Measurements from ENCODE around the gene APOM. TPM values are rescaled to one million over a fixed set of nuclear protein-coding genes. Genes with fewer than 3 reads are reported as not detected.

Gene APOM
- total RNA-seq, 1 donor from 2014 or later, result 2.4 TPM

DNA sequence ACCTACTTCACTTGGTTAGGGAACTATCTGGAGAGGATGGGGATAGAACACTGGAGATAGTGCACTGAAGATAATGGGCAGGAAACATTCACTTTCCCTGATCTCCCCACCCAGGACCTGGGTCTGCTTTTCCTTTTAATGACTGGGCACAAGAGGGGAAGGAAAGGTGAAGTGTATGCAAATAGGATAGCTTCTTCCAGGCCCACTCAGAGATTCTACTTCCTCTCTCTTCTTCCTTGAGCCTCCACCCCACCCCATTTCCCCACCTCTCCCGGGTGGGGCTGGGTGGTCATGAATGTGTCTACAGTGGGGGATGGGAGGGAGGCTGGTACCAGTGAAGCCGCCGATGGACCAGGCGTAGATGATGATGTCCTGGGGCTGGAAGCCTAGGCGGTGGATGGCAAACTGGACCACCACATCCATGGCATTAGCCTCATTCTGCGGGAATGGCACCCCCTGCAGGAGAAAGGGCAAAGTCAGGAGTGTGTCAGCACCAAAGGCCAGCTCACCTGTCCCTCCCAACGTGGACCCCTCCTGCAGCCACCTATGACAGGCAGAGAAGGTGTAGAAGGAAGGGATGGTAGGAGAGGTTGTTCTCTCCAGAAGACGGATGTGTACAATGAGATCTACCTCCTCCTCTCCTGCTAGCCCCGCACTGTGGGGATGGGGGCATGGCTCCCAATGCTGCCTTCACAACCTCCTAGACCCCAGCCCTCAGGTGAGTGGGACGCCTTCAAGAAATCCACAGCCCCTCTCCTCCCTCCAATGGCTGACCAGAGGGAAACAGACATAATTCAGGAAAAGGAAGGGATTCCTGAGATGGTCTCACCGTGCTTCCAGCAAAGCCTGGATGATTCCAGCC lies 33.8 kb downstream of the APOM start:
- Histone ChIP-seq H3K4me1 (no peaks in the 10 kb centered on the region), H3K9me3 (replicated peaks) (no peaks in the 10 kb centered on the region), H3K27me3 (ENCODE audit: low read depth) (no peaks in the 10 kb centered on the region), H3K4me3 (no peak overlapping the region), H3K36me3 (peaks cover 92% of the 10 kb centered on the region), H3K27ac (replicated peaks) (no peak overlapping the region)
- intact Hi-C loops (cut with micrococcal nuclease), result no loop called here
- TF ChIP-seq, protein P1, sequence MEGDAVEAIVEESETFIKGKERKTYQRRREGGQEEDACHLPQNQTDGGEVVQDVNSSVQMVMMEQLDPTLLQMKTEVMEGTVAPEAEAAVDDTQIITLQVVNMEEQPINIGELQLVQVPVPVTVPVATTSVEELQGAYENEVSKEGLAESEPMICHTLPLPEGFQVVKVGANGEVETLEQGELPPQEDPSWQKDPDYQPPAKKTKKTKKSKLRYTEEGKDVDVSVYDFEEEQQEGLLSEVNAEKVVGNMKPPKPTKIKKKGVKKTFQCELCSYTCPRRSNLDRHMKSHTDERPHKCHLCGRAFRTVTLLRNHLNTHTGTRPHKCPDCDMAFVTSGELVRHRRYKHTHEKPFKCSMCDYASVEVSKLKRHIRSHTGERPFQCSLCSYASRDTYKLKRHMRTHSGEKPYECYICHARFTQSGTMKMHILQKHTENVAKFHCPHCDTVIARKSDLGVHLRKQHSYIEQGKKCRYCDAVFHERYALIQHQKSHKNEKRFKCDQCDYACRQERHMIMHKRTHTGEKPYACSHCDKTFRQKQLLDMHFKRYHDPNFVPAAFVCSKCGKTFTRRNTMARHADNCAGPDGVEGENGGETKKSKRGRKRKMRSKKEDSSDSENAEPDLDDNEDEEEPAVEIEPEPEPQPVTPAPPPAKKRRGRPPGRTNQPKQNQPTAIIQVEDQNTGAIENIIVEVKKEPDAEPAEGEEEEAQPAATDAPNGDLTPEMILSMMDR (IDR thresholded peaks at IDR 0.05; ENCODE audit: borderline replicate concordance), result peak; percentile 26
- no peak for DNase-seq

DNA sequence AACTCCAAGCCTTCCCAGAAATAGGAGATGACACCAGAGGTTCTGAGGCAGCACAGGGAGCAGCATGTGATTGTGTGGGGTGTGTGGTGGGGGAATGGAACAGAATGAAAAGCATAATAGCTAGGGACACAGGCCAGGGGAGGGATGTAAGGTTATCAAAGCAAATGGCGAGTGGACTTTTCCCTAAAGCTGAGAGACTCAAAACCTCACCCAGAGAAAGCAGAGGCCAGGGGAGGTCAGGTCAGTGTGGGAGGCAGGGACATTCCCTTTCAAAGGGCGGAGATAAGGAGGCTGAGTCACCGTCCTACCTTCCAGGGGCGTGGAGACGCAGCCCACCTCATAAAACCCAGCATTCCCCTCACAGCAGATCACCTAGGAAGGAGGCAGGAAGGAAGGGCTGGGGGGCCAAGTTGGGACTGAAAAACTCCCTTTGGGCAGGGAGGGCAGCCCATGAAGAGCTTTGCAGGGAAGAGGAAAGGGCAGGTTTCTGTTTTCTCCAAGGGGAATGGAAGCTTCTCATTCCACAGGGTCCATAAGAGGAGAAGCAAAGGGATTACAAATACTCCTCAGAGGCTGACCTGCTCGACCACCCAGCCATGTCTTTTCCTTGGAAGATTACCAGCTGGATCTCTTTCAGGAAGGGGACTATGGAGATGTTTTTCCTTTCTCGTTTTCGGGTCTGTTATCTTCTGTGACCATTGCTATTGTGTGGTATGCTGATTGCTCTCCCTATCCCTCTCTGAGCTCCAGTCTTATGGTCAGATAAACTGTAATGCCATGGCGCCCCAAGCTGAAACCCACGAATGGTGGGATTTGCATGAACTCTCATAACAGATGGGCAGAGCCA lies 34.8 kb downstream of the APOM start:
- no peak for DNase-seq
- H3K9me3 ChIP-seq (replicated peaks), result no peaks in the 10 kb centered on the region
- intact Hi-C loops (cut with micrococcal nuclease), result no loop called here
- TF ChIP-seq, protein P1 (IDR thresholded peaks at IDR 0.05; ENCODE audit: borderline replicate concordance), result no peak
- no peaks in the 10 kb centered on the region for H3K27me3 ChIP-seq (ENCODE audit: low read depth)
- H3K4me1 ChIP-seq, result no peaks in the 10 kb centered on the region
- no peak overlapping the region for H3K4me3 ChIP-seq
- peaks cover 97% of the 10 kb centered on the region for H3K36me3 ChIP-seq
- no peak overlapping the region for H3K27ac ChIP-seq (replicated peaks)

DNA sequence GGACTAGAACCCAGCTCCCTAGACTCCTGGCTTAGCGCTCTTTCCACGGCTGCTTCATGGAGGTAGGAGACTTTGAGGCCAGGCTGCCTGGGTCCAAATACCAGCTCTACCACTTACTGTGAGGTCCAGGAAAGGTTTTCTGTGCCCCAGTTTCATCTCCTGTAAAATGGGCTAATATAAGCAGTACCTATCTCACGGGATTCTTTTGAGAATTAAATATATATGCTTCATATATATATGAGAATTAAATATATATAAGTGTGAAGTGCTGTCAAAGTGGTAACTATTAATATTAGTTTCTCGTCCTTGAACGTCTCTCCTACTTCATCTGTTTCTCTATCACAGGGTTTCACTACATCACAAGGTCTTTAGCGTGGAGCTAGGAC lies 35.4 kb downstream of the APOM start:
- Histone ChIP-seq H3K4me1 (no peaks in the 10 kb centered on the region), H3K27ac (replicated peaks) (no peak overlapping the region), H3K36me3 (peaks cover 99% of the 10 kb centered on the region), H3K4me3 (no peak overlapping the region), H3K27me3 (ENCODE audit: low read depth) (no peaks in the 10 kb centered on the region), H3K9me3 (replicated peaks) (no peaks in the 10 kb centered on the region)
- intact Hi-C loops (cut with micrococcal nuclease), result no loop called here
- DNase-seq, result no peak
- TF ChIP-seq, protein P1 (IDR thresholded peaks at IDR 0.05; ENCODE audit: borderline replicate concordance), result no peak

DNA sequence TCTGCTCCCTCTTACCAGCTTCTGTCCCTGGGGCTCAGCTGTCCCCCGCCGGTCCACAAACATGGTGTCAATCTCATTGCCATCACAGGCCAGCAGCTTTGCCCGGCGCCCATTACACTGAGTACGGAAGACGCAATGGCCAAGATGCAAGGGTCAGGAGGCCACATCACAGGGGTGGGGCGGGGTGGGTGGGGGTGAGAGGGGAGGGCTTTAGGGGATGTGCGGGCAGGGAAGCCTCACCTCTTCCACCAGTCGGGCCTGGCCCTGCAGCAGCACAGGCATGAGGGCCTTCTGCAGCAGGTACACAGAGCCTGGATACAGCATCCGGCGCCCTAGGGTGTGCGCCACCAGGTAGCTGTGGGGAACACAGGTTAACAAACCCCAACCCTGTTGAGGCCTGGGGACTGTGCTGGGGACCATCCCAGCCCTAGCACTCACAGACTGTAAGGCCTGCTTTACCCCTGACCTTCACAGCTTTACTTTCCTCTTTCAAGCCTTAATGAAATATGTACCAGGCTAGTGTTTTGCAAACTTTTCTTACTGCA lies 35.9 kb downstream of the APOM start:
- Histone ChIP-seq H3K9me3 (replicated peaks) (no peaks in the 10 kb centered on the region), H3K4me3 (no peak overlapping the region), H3K27ac (replicated peaks) (no peak overlapping the region), H3K36me3 (peaks cover 99% of the 10 kb centered on the region), H3K4me1 (no peaks in the 10 kb centered on the region), H3K27me3 (ENCODE audit: low read depth) (no peaks in the 10 kb centered on the region)
- DNase-seq, result no peak
- intact Hi-C loops (cut with micrococcal nuclease), result no loop called here
- TF ChIP-seq, protein P1 (IDR thresholded peaks at IDR 0.05; ENCODE audit: borderline replicate concordance), result no peak

DNA sequence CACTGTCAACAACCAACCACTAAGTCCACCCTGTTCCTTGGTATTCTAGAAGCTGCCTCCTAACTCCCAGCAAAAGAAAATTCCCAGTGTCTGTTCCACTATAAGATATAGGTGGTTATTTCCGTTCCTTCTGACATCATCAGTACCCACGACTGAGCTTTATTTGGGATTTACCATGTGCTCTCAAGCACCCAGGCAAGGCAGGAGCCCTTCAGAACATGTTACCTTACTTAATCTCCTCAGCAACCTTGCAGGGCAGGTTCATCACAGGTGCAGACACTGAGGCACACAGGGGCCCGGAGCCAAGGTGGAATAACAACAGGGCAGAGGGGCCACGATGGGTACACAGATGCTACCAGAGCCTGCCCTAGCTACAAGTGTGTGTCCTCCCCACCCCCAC lies 36.7 kb downstream of the APOM start:
- Histone ChIP-seq H3K36me3 (peaks cover 99% of the 10 kb centered on the region), H3K9me3 (replicated peaks) (no peaks in the 10 kb centered on the region), H3K27me3 (ENCODE audit: low read depth) (no peaks in the 10 kb centered on the region), H3K27ac (replicated peaks) (no peak overlapping the region), H3K4me3 (no peak overlapping the region), H3K4me1 (no peaks in the 10 kb centered on the region)
- no peak for DNase-seq
- TF ChIP-seq, protein P1 (IDR thresholded peaks at IDR 0.05; ENCODE audit: borderline replicate concordance), result no peak
- intact Hi-C loops (cut with micrococcal nuclease), result no loop called here

All from left ventricle myocardium inferior (tissue), 1 donor.